Fibroblast of lung (primary cell): ENCODE data around the gene SGCD.

ENCODE experiments used
- EZH2 ChIP-seq: IDR thresholded peaks from 2 replicates; pipeline ENCODE4 v1.5.1; 2012; ENCODE audit warnings: low read length, control low read depth, mild to moderate bottlenecking; ENCODE audit errors: missing control alignments
- TF ChIP-seq, protein P1 (sequence below), 2 donors: IDR thresholded peaks in 1 of 2; conservative IDR thresholded peaks in 1 of 2; 1 replicate in 1 of 2; 2 replicates in 1 of 2; pipeline ENCODE4 v1.5.1; 2011 to 2012; ENCODE audit warnings: low read length in 2 of 2, control low read depth in 1 of 2, inconsistent platforms in 1 of 2, low read depth in 1 of 2, mild to moderate bottlenecking in 1 of 2

- TF ChIP-seq, protein P1, sequence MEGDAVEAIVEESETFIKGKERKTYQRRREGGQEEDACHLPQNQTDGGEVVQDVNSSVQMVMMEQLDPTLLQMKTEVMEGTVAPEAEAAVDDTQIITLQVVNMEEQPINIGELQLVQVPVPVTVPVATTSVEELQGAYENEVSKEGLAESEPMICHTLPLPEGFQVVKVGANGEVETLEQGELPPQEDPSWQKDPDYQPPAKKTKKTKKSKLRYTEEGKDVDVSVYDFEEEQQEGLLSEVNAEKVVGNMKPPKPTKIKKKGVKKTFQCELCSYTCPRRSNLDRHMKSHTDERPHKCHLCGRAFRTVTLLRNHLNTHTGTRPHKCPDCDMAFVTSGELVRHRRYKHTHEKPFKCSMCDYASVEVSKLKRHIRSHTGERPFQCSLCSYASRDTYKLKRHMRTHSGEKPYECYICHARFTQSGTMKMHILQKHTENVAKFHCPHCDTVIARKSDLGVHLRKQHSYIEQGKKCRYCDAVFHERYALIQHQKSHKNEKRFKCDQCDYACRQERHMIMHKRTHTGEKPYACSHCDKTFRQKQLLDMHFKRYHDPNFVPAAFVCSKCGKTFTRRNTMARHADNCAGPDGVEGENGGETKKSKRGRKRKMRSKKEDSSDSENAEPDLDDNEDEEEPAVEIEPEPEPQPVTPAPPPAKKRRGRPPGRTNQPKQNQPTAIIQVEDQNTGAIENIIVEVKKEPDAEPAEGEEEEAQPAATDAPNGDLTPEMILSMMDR (conservative IDR thresholded peaks at IDR 0.05 in 1 of 2, IDR thresholded peaks at IDR 0.05 in 1 of 2; ENCODE audit: low read depth in 1 of 2, low read length in 2 of 2), result no peak
- TF ChIP-seq EZH2, result no peak
Measured at GRCh38 chr5:156759156-156759555, 432.2 kb downstream of the SGCD start.
